HG02642 (cell line): Measurements from ENCODE around the gene RIT2.

ENCODE experiments used
- ATAC-seq: cut with Tn5 transposase; IDR thresholded peaks from one replicate; pipeline ENCODE4 v1.9.1; 2021; ENCODE audit warnings: mild to moderate bottlenecking; ENCODE audit not compliant: unreplicated experiment, poor library complexity

RIT2 gene

GRCh38 chr18:42941021-42941420 is 174.5 kb downstream of the RIT2 start:
- ATAC-seq = no peak

DNA sequence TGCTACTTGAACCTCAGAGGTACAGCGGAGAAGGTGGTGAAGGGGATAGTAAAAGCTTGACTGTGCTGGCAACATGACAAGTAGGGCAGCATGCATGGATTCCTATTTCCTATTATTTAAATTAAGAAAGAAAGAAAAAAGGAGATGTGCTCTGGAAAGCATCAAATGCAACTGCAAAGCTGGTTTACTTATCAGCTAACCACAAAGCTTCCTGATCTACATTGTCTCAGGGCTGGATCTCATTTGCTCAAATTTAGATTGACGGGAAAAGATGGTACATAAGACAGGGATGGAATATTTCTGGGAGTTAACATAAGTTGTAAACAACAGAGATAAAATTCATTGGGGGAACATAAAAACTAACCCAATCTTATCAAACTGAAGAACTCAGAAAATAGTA is 178.0 kb downstream of the RIT2 start:
- ATAC-seq = no peak

- ATAC-seq = no peak
Measured at GRCh38 chr18:42936289-42936688, 179.2 kb downstream of the RIT2 start.

DNA sequence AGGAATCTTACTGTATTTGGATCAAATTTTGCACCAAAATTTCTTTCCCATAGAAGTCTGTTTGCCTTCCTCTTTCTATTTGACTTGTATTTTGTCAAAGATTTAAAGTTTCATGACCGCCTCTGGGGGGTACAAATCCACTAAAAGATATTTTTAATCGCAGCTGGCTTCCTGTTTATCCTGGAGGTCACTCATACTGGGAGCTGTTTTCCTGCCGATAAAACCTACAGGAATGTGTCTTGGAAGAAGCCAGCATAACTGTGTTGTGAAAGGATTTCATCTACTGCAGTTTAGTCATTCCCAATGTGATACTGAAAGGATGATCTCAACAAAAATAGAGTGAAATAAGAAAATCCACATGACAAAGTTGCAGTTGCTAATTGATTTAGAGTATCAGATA is 184.0 kb downstream of the RIT2 start:
- ATAC-seq = no peak

DNA sequence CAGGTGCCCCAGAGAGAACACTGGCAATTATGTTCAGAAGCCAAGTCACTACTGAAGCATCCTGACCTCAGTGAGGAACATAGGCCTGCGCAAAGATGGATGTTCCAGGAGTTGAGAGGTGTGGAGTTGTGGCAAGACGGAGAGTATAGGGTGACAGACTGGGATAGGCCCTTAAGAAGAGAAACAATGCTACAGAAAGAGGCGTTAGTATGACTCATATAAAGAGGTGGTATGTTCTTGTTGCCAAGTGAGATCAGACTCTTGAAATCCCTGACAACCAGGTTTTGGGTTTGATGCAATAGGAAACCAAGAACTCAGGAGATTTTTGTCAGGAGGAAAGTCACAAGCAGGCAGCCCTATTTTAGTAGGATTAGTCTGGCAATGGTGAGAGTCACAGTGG is 185.6 kb downstream of the RIT2 start:
- ATAC-seq = no peak

DNA sequence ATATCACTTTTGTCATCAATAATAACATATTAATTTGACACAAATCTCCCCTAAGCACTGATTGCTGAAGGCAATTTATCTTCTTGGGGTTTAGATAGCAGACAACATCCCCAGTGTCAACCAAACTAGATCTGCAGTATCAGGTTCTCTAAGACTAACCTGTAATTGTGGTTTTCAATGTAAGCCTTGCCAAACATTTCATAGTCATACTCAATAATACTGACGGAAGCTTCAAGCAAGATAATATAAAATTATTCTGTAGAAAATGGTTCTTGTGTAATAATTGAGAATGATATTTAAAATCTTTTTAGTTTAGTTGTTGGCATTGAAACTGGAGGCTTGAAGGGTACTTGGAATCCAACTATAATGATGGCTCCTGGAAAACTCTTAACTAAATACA is 186.3 kb downstream of the RIT2 start:
- ATAC-seq = no peak

- no peak for ATAC-seq
Measured at GRCh38 chr18:42925036-42925435, 190.4 kb downstream of the RIT2 start.

GRCh38 chr18:42922363-42922762 is 193.1 kb downstream of the RIT2 start:
- ATAC-seq = no peak

GRCh38 chr18:42921226-42921737 is 194.2 kb downstream of the RIT2 start:
- ATAC-seq = no peak

DNA sequence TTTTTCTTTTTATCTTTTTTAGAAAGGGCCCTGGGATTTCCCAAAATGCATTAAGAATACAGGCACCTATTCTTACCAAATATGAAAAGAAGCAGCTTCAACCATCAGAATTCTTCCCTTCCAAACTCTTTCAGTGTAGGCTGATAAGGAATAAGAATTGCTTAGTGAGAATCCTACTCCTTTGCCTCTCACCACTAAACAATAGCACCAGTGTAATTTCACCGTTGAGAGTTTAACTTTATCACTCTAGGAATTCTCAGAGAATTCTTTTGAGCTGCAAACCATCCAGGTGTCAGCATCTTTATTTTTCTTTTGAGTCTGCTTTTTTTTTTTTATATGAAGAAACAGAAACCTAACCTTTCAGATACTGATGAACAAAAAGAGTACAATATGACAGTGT is 194.9 kb downstream of the RIT2 start:
- no peak for ATAC-seq

GRCh38 chr18:42915299-42915698 is 200.2 kb downstream of the RIT2 start:
- no peak for ATAC-seq

GRCh38 chr18:42914476-42914875 is 201.0 kb downstream of the RIT2 start:
- no peak for ATAC-seq

GRCh38 chr18:42909095-42909494 is 206.4 kb downstream of the RIT2 start:
- ATAC-seq = no peak

GRCh38 chr18:42906761-42907160 is 208.7 kb downstream of the RIT2 start:
- ATAC-seq = no peak

DNA sequence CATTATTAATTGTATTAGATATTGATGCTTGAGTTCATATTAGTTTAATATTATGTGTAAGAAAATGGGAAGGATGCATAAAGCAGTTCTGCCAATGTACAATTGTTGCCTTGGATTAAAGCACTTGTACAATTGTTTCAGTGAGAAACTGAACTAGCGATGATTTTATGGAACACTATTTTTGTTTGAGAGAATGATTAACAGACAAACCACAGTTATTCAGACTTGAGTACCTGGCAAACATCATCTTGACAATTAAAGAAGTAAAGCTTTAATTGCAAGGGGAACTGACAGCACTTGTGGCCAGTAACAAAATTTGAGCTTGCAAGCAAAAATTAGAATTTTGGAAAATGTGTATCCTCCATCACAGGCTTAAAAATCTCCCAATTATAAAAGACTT is 214.3 kb downstream of the RIT2 start:
- no peak for ATAC-seq

GRCh38 chr18:42893977-42894376 is 221.5 kb downstream of the RIT2 start:
- no peak for ATAC-seq

- no peak for ATAC-seq
Measured at GRCh38 chr18:42892181-42892580, 223.3 kb downstream of the RIT2 start.

DNA sequence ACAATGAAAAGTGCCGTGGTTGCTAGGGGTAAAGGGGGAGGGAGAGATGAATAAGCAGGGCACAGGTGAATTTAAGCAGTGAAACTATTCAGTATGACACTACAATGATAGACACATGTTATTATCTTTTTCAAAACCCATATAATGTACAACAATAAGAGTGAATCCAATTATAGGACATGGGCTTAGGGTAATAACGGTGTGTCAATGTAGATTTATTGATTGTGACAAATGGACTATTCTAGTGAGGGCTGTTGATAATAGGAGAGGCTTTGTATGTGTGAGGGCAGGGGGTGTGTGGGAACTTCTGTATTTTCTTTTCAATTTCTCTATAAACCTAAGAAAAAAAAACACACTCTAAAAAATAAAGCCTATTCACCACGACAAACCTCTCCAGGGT is 223.8 kb downstream of the RIT2 start:
- ATAC-seq = no peak

GRCh38 chr18:42883169-42883568 is 232.3 kb downstream of the RIT2 start:
- ATAC-seq = no peak

DNA sequence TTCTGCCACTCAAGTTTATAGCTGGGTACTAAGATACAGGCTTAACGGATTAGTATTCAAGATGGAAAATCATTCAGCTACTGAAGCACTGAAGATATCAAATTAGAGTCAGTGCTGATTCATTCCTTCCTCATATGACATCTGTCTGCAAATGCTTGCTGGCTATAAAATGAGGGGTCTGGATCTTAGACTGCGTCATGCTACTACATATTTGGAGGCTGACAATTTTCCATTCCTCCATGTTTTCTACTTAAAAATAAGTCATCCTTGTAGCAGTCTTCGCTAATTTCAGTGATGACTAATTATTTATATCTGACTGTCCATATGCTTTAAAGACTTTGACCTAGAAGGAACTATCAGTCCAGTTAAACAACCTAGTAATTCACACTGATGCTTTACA is 233.4 kb downstream of the RIT2 start:
- no peak for ATAC-seq

- no peak for ATAC-seq
Measured at GRCh38 chr18:42872838-42873237, 242.6 kb downstream of the RIT2 start.

DNA sequence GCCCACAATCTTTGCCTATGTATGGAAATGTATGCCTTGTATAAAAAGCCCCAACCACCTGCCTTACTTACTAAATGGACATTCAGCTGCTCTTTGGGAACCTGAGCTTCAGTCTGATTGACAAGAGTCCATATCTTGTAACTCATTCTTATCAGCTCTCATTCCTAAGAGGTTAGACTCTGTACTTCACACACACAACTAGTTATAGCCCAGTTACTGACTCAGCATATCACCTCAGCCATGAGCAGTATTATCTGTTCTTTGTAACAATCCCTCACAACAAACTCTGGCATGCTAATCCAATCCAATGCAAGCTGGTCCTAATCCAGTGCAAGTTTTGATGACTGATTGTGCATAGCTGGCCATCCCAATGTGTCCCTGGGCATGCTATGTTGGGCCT is 250.6 kb downstream of the RIT2 start:
- no peak for ATAC-seq

- no peak for ATAC-seq
Measured at GRCh38 chr18:42861271-42861670, 254.2 kb downstream of the RIT2 start.
